ENCODE measurements around the gene KIAA0232.
"Not testable (repeated sequence)": the region's sequence is repeated elsewhere in the genome, so short reads cannot be mapped to it uniquely, and the experiment has no call there.

The KIAA0232 gene

GRCh38 chr4:6777636-6778281, 4.8 kb upstream of the KIAA0232 start:
- no peak for FAIRE-seq

- no peak for FAIRE-seq
These were observed 4.1 kb upstream of the KIAA0232 start for GRCh38 chr4:6778435-6778834.

GRCh38 chr4:6779667-6780565, 2.6 kb upstream of the KIAA0232 start:
- no peak for FAIRE-seq

- no peak for FAIRE-seq
These were observed 1.4 kb upstream of the KIAA0232 start for GRCh38 chr4:6781113-6781512.

DNA sequence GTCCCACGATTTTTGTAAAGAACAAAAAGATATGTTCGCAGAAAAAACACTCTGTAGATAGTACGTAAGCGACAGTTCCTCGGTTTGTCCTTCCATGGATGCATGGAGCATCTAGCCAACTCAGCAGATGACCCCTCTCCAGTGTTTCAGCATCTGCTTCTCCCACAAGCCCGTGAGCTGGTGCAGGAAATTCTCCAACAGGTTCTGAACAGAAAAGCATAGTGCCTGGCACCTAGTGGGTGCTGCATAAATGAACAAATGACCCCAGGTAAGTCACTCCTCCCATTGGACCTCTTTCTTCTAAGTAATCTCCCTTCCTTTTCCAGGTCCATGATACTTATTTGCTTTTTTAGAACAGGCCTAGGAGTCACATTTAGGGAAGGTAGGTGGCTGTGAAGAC, 966 bp upstream of the KIAA0232 start:
- FAIRE-seq = no peak

DNA sequence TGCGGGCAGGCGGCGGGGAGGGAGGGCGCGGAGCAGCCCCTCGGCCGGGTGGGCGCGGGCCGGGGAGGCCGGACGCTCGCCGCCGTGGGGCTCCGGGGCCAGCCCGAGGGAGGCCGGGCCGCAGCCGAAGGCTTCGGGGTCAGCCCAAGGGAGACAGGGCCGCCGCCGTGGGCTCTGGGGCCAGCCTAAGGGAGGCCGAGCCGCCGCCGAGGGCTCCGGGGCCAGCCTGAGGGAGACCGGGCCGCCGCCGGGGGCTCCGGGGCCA, 251 bp downstream of the KIAA0232 start:
- no peak for FAIRE-seq

DNA sequence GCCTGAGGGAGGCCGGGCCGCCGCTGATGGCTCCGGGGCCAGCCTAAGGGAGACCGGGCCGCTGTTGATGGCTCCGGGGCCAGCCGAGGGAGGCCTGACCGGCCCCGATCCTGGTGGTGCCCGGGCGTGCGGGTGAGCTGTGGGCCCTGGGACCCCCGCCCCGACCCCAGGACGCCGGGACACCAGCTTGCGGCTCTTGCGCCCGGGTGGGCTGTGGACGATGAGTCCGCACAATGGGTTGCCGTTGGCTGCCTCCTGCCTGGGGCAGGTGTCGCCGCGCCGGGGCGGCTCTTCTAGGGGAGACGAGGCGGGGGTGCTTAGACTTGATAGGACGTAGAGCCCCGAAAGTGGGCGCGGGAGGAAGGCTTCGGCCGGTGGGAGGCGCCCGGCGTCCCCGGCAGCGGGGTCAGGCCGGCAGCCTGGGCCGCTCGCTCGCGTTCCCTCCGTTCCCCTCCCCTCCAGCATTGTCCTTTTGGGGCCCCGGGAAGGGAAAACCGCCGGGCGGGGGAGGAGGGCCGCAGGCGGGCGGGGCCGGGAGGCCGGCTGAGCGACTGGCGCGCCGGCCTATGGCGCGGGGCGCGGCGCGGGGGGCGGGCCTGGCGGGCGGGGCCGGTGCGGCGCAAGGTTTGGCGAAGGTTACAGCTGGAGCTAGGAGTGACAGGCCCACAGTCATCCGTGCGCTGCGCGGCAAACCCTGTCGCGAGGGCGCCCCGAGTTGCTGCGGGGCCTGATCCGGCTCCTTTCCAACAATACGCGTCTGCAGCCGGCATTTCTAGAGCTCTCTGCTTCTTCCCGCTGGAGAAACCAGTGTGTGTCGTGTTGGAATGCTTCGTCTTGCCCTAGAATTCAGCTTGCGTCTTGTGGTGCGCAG, 819 bp downstream of the KIAA0232 start:
- FAIRE-seq = no peak

DNA sequence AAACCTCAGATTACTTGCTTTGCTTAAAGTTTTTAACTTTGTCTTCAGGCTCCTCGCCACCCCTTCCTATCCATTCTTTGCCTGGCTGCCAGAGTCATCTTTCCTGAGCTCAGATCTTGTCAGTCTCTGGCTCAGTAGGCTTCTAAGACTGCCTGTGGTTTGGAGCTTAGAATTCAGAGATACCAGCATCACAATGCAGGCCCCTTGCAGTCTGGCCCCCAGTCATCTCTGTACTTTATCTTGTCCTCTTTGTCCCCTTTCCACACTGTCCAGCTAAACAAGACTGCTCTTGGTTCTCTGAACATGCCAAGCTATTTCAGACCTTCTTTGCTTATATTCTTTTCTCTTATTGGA, 3.0 kb downstream of the KIAA0232 start:
- FAIRE-seq = no peak

DNA sequence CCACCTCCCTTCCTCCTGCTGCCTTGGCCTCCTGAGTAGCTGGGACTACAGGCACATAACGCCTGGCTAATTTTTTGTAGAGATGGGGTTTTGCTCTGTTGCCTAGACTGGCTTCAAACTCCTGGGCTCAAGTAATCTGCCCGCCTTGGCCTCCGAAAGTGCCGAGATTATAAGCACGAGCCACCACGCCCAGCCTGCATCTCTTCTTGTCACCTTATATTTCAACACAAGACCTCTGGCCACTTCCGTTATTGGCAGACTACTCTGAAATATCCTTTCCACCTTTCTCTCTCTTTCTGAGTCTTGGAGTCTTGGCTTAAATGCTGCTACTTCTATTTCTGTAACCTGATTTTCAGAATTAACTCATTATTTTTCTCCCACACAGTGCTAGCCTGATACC, 5.6 kb downstream of the KIAA0232 start:
- no peak for FAIRE-seq

- FAIRE-seq = not testable (repeated sequence)
These were observed 8.7 kb downstream of the KIAA0232 start for GRCh38 chr4:6791245-6791644.

- FAIRE-seq = not testable (repeated sequence)
These were observed 9.3 kb downstream of the KIAA0232 start for GRCh38 chr4:6791796-6792195.

GRCh38 chr4:6794189-6794588, 11.7 kb downstream of the KIAA0232 start:
- no peak for FAIRE-seq

- FAIRE-seq = no peak
These were observed 13.3 kb downstream of the KIAA0232 start for GRCh38 chr4:6795821-6796220.

GRCh38 chr4:6797368-6797767, 14.8 kb downstream of the KIAA0232 start:
- FAIRE-seq = not testable (repeated sequence)

- FAIRE-seq = no peak
These were observed 16.6 kb downstream of the KIAA0232 start for GRCh38 chr4:6799091-6799490.

DNA sequence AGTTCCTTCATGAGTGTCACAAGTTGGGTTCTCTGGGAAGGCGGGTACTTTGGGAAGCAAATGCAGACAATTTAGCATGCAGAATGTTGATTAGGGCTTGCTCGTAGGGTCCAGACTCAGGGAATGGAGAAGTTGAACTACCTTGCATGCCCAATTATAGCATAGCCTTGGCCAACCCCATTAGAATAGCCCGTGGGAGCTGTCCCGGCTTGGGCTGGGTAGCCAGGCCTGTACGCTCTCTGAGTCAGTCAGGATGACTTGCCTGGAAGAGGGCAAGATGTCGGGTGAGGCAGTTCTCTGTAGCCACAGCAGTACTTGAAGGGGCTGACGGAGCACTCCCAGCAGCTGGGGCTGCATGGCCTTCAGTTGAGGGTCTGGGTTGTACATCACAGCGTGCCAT, 19.5 kb downstream of the KIAA0232 start:
- no peak for FAIRE-seq

- no peak for FAIRE-seq
These were observed 20.1 kb downstream of the KIAA0232 start for GRCh38 chr4:6802626-6803025.

DNA sequence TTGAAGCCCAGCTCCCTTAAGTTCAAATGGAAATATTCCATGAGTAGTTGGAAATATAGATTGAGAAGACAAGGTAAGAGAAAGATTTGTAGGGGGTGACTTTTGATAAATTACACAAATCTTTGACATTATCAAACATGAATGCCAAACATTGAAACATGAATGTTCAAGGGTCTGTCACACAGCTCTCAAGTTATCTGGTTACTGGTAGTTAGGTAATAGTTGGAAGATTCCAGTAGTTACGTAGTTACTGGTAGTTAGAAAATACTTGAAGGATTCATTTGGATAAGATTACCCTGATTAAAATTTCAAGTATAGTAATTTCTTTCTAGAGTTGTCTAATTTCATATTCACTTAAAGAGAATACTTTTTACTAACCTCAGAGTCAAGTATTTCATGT, 20.7 kb downstream of the KIAA0232 start:
- no peak for FAIRE-seq

- FAIRE-seq = no peak
These were observed 21.7 kb downstream of the KIAA0232 start for GRCh38 chr4:6804082-6804752.

GRCh38 chr4:6806924-6807626, 24.5 kb downstream of the KIAA0232 start:
- no peak for FAIRE-seq

DNA sequence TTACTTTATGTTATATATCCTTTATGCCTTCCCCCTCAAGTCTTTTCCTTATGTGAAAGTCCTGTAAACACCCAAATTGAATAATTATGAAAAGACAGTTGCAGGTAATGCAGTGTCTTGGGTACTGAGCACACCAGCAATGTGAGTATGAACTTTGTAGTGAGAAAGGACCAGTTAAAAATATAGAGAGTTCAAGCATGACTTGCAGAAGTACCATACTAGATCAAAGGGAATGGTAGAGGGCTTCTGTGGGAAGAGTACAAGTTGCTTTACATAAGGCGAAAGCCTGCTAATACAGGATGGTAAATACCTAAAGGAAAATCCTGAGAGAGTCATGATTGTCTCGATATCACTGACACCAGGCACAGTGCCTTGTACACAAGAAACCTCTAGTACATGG, 25.7 kb downstream of the KIAA0232 start:
- no peak for FAIRE-seq

DNA sequence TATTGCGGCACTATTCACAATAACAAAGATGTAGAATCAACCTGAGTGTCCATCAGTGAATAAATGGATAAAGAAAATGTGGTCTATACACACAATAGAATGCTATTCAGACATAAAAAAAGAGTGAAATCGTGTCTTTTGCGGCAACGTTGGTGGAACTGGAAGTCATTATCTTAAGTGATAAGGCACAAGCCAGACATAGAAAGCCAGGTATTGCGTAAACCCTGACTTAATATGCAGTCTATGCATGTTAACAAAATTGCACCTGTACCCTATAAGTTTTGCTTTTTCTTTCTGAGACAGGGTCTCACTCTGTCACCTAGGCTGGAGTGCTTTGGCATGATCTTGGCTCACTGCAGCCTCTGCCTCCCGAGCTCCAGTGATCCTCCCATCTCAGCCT, 28.6 kb downstream of the KIAA0232 start:
- no peak for FAIRE-seq
